Karpas-422 (cell line): ENCODE measurements around the gene ZCCHC9. TPM values are rescaled to one million over a fixed set of nuclear protein-coding genes. Genes with fewer than 3 reads are reported as not detected.

Experiments used
- DNase-seq: peaks from one replicate; pipeline ENCODE4 v3.0.0-alpha.2; 2015
- H2AFZ ChIP-seq: fragments of 200-600 bp; sonication (generic); 2 replicates; pipeline ENCODE4 v1.6.1; 2014; ENCODE audit warnings: antibody characterized with exemption, low read length, mixed read lengths
- H3K27ac ChIP-seq: fragments of 200-600 bp; sonication (generic); 2 replicates; pipeline ENCODE4 v1.5.1; 2014; ENCODE audit warnings: mild to moderate bottlenecking, low read length, moderate library complexity
- H3K27me3 ChIP-seq: fragments of 200-600 bp; sonication (generic); 2 replicates; pipeline ENCODE4 v1.6.1; 2014; ENCODE audit warnings: low read length, mixed read lengths
- H3K36me3 ChIP-seq: fragments of 200-600 bp; sonication (generic); 2 replicates; pipeline ENCODE4 v1.6.1; 2014; ENCODE audit warnings: low read length, mixed read lengths; ENCODE audit not compliant: insufficient read depth
- H3K4me1 ChIP-seq: fragments of 200-600 bp; sonication (generic); 2 replicates; pipeline ENCODE4 v1.6.1; 2014; ENCODE audit warnings: mild to moderate bottlenecking, low read length, mixed read lengths
- H3K4me2 ChIP-seq: fragments of 200-600 bp; sonication (generic); 2 replicates; pipeline ENCODE4 v1.6.1; 2014; ENCODE audit warnings: low read length, low read depth, mild to moderate bottlenecking; ENCODE audit not compliant: poor library complexity, severe bottlenecking
- H3K4me3 ChIP-seq: fragments of 200-600 bp; sonication (generic); 2 replicates; pipeline ENCODE4 v1.5.1; 2014; ENCODE audit warnings: mild to moderate bottlenecking, antibody characterized with exemption, low read length, mixed read lengths
- H3K79me2 ChIP-seq: fragments of 200-600 bp; sonication (generic); 2 replicates; pipeline ENCODE4 v1.6.1; 2014; ENCODE audit warnings: mild to moderate bottlenecking, low read length, mixed read lengths
- H3K9ac ChIP-seq: fragments of 200-600 bp; sonication (generic); 2 replicates; pipeline ENCODE4 v1.6.0; 2014; ENCODE audit warnings: low read length
- H3K9me2 ChIP-seq: fragments of 200-600 bp; sonication (generic), shearing (Covaris generic); replicated peaks from 2 replicates; pipeline ENCODE4 v1.6.0; 2014; ENCODE audit warnings: mild to moderate bottlenecking, low read length, moderate library complexity; ENCODE audit not compliant: insufficient read depth
- H3K9me3 ChIP-seq: fragments of 300-700, 200-600 bp; sonication (generic); 2 replicates; pipeline ENCODE4 v1.6.1; 2014; ENCODE audit warnings: low read length, mixed read lengths
- H4K20me1 ChIP-seq: fragments of 200-600 bp; sonication (generic); 2 replicates; pipeline ENCODE4 v1.6.1; 2014; ENCODE audit warnings: mild to moderate bottlenecking, antibody characterized with exemption, low read length, low read depth; ENCODE audit not compliant: insufficient read depth
- total RNA-seq: library from RNA; depleted of rRNA; stranded (reverse); fragments of >200 nt; shearing (Covaris generic); gene quantifications from 2 replicates; pipeline ENCODE4 v1.2.3, GENCODE V29; 2014; ENCODE audit warnings: low replicate concordance

Gene ZCCHC9
- total RNA-seq, 1 experiment from 2014 or later = 48.0 TPM

- Histone ChIP-seq H4K20me1 (no peaks in the 10 kb centered on the region), H3K36me3 (peaks cover 25% of the 10 kb centered on the region; the same call in 1 of the 2 replicates), H3K79me2 (0 out of 2 replicates have a peak, but pooled peaks cover 2% of the 10 kb centered on the region), H3K9me3 (no peaks in the 10 kb centered on the region), H3K4me3 (no peak overlapping the region), H3K4me2 (no peak overlapping the region), H3K9ac (no peak overlapping the region), H3K27me3 (no peaks in the 10 kb centered on the region), H3K4me1 (peaks cover 13% of the 10 kb centered on the region), H3K27ac (no peak overlapping the region), H2AFZ (no peak overlapping the region), H3K9me2 (no peaks in the 10 kb centered on the region)
- DNase-seq = no peak
These were observed 11.9 kb downstream of the ZCCHC9 start for GRCh38 chr5:81313278-81313677.

GRCh38 chr5:81313686-81314085 lies 12.3 kb downstream of the ZCCHC9 start:
- Histone ChIP-seq H3K9me2 (no peaks in the 10 kb centered on the region), H3K9me3 (no peaks in the 10 kb centered on the region), H4K20me1 (no peaks in the 10 kb centered on the region), H2AFZ (no peak overlapping the region), H3K79me2 (0 out of 2 replicates have a peak, but pooled peaks cover 2% of the 10 kb centered on the region), H3K4me1 (peaks cover 13% of the 10 kb centered on the region), H3K27ac (no peak overlapping the region), H3K4me3 (no peak overlapping the region), H3K4me2 (no peak overlapping the region), H3K36me3 (peaks cover 25% of the 10 kb centered on the region; the same call in 1 of the 2 replicates), H3K9ac (no peak overlapping the region), H3K27me3 (no peaks in the 10 kb centered on the region)
- no peak for DNase-seq

DNA sequence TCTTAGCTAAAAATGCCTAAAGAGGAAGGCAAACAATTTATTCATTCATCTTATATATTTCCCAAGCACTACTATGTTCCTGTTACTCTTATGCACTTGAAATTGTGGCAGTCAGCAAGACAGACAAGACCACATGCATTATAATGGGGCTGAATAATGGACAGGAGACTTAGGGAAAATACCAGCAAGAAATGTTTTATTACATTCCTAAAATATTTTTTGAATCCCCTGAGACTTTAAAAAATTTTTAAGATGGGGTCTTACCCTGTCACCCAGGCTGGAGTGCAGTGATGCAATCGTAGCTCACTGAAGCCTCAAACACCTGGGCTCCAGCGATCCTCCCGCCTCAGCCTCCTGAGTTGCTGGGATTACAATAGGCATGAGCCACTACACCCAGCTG lies 13.2 kb downstream of the ZCCHC9 start:
- Histone ChIP-seq H3K9me2 (no peaks in the 10 kb centered on the region), H3K4me2 (no peak overlapping the region), H3K4me1 (peaks cover 13% of the 10 kb centered on the region), H3K9ac (no peak overlapping the region), H3K9me3 (no peaks in the 10 kb centered on the region), H4K20me1 (no peaks in the 10 kb centered on the region), H3K27me3 (no peaks in the 10 kb centered on the region), H2AFZ (no peak overlapping the region), H3K79me2 (0 out of 2 replicates have a peak, but pooled peaks cover under 1% of the 10 kb centered on the region), H3K4me3 (no peak overlapping the region), H3K36me3 (peaks cover 22% of the 10 kb centered on the region; the same call in 1 of the 2 replicates), H3K27ac (no peak overlapping the region)
- no peak for DNase-seq

DNA sequence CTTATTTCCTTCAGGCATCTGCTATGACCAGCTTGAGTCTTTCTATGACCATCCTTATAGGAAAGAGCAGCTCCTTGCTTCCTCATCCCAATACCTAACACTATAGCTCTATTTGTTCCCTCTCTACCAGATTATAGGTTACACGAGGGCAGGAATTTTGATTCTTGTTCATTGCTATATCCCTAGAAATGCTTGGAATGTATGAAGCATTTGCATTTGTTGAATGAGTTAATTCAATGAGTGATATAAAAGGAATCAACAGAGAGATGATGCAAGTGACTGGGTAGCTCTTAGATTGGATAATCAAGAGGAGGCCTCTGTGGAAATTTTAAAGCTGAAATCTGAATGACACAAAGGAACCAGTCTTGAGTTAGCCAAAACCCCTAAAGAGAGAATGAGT lies 13.9 kb downstream of the ZCCHC9 start:
- Histone ChIP-seq H4K20me1 (no peaks in the 10 kb centered on the region), H3K27ac (no peak overlapping the region), H3K9me2 (no peaks in the 10 kb centered on the region), H3K27me3 (no peaks in the 10 kb centered on the region), H2AFZ (no peak overlapping the region), H3K79me2 (no peaks in the 10 kb centered on the region), H3K4me2 (no peak overlapping the region), H3K4me3 (no peak overlapping the region), H3K36me3 (peaks cover 22% of the 10 kb centered on the region; the same call in 1 of the 2 replicates), H3K4me1 (peaks cover 13% of the 10 kb centered on the region), H3K9me3 (no peaks in the 10 kb centered on the region), H3K9ac (no peak overlapping the region)
- no peak for DNase-seq

- H3K4me3 ChIP-seq = no peak overlapping the region
- no peaks in the 10 kb centered on the region for H3K9me3 ChIP-seq
- no peaks in the 10 kb centered on the region for H3K27me3 ChIP-seq
- DNase-seq = no peak
- no peak overlapping the region for H3K4me2 ChIP-seq
- peaks cover 13% of the 10 kb centered on the region for H3K4me1 ChIP-seq
- no peak overlapping the region for H3K9ac ChIP-seq
- H3K36me3 ChIP-seq = peaks cover 19% of the 10 kb centered on the region; the same call in 1 of the 2 replicates
- H4K20me1 ChIP-seq = no peaks in the 10 kb centered on the region
- H3K27ac ChIP-seq = no peak overlapping the region
- no peaks in the 10 kb centered on the region for H3K79me2 ChIP-seq
- H2AFZ ChIP-seq = no peak overlapping the region
- no peaks in the 10 kb centered on the region for H3K9me2 ChIP-seq
These were observed 14.4 kb downstream of the ZCCHC9 start for GRCh38 chr5:81315830-81316229.

DNA sequence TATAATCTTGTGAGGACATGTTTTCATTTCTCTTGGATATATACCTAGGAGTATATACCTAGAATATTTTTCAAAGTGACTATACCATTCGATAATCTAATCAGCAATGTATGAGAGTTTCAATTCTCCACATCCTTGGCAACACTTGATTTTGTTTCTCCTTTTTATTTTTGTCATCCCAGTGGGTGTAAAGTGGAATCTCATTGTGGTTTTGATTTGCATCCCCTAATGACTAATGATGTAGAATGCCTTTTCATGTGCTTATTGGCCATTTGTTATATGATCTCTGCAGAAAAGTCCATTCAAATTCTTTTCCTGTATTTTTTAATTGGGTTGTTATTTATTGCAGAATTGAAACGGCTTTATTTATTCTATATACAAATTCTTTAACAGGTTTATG lies 15.2 kb downstream of the ZCCHC9 start:
- Histone ChIP-seq H2AFZ (no peak overlapping the region), H3K36me3 (peaks cover 13% of the 10 kb centered on the region; the same call in 1 of the 2 replicates), H3K27ac (no peak overlapping the region), H3K4me2 (peak overlapping the region; percentile 18), H3K9me3 (no peaks in the 10 kb centered on the region), H3K79me2 (no peaks in the 10 kb centered on the region), H3K9me2 (no peaks in the 10 kb centered on the region), H3K4me3 (no peak overlapping the region), H3K9ac (no peak overlapping the region), H3K27me3 (no peaks in the 10 kb centered on the region), H3K4me1 (peaks cover 13% of the 10 kb centered on the region), H4K20me1 (no peaks in the 10 kb centered on the region)
- DNase-seq = no peak

DNA sequence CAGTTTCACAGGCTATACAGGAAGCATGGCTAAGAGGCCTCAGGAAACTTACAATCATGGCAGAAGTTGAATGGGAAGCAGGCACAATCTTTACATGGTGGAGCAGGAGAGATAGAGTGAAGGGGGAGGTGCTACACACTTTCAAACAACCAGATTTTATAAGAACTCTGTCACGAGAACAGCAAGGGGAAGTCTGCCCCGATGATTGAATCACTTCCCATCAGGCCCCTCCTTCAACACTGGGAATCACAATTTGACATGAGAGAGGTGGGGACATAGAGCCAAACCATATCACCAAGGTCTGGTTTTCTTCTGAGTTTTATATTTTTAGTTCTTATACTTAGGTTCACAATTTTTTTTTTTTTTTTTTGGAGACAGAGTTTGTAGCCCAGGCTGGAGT lies 16.1 kb downstream of the ZCCHC9 start:
- no peaks in the 10 kb centered on the region for H3K79me2 ChIP-seq
- H3K27me3 ChIP-seq = no peaks in the 10 kb centered on the region
- H3K9me3 ChIP-seq = no peaks in the 10 kb centered on the region
- H3K9ac ChIP-seq = no peak overlapping the region
- H3K27ac ChIP-seq = no peak overlapping the region
- H3K9me2 ChIP-seq = no peaks in the 10 kb centered on the region
- no peak overlapping the region for H2AFZ ChIP-seq
- H3K36me3 ChIP-seq = peaks cover 9% of the 10 kb centered on the region; the same call in 1 of the 2 replicates
- peaks cover 15% of the 10 kb centered on the region for H3K4me1 ChIP-seq
- H3K4me2 ChIP-seq = no peak overlapping the region
- no peaks in the 10 kb centered on the region for H4K20me1 ChIP-seq
- no peak overlapping the region for H3K4me3 ChIP-seq
- DNase-seq = no peak

GRCh38 chr5:81326554-81326953 lies 25.2 kb downstream of the ZCCHC9 start:
- Histone ChIP-seq H3K9ac (no peak overlapping the region), H3K4me1 (peaks cover 3% of the 10 kb centered on the region; the same call in 1 of the 2 replicates), H3K4me2 (no peak overlapping the region), H4K20me1 (no peaks in the 10 kb centered on the region), H3K27ac (no peak overlapping the region), H3K36me3 (no peaks in the 10 kb centered on the region), H2AFZ (no peak overlapping the region), H3K27me3 (no peaks in the 10 kb centered on the region), H3K9me3 (no peaks in the 10 kb centered on the region), H3K9me2 (no peaks in the 10 kb centered on the region), H3K4me3 (no peak overlapping the region), H3K79me2 (no peaks in the 10 kb centered on the region)
- DNase-seq = no peak
